Measurements from ENCODE around the gene ABLIM2. TPM values are rescaled to one million over a fixed set of nuclear protein-coding genes. Genes with fewer than 3 reads are reported as not detected.

ABLIM2 gene
- total RNA-seq, 1 donor from 2014 or later = 7.5 TPM

GRCh38 chr4:8204576-8205227 lies 46.1 kb upstream of the ABLIM2 start:
- Mint-ChIP-seq H3K36me3 (ENCODE audit: unreplicated experiment) (no peaks in the 10 kb centered on the region), H3K9me3 (ENCODE audit: unreplicated experiment) (peaks cover 10% of the 10 kb centered on the region), H3K27me3 (ENCODE audit: unreplicated experiment) (peaks cover 2% of the 10 kb centered on the region), H3K4me1 (ENCODE audit: low read depth, unreplicated experiment) (peaks cover 12% of the 10 kb centered on the region), H3K27ac (ENCODE audit: unreplicated experiment) (no peak overlapping the region), H3K4me3 (ENCODE audit: unreplicated experiment) (no peak overlapping the region)
- TF ChIP-seq CTCF (IDR thresholded peaks at IDR 0.05; ENCODE audit: partially characterized antibody, unreplicated experiment) = no peak
- no peak for DNase-seq

GRCh38 chr4:8203817-8204216 lies 45.2 kb upstream of the ABLIM2 start:
- Mint-ChIP-seq H3K4me1 (ENCODE audit: low read depth, unreplicated experiment) (peaks cover 10% of the 10 kb centered on the region), H3K27me3 (ENCODE audit: unreplicated experiment) (peaks cover 4% of the 10 kb centered on the region), H3K27ac (ENCODE audit: unreplicated experiment) (no peak overlapping the region), H3K36me3 (ENCODE audit: unreplicated experiment) (no peaks in the 10 kb centered on the region), H3K9me3 (ENCODE audit: unreplicated experiment) (peaks cover 8% of the 10 kb centered on the region), H3K4me3 (ENCODE audit: unreplicated experiment) (no peak overlapping the region)
- DNase-seq = no peak
- TF ChIP-seq CTCF (IDR thresholded peaks at IDR 0.05; ENCODE audit: partially characterized antibody, unreplicated experiment) = no peak

GRCh38 chr4:8203052-8203401 lies 44.4 kb upstream of the ABLIM2 start:
- H3K27ac Mint-ChIP-seq (ENCODE audit: unreplicated experiment) = no peak overlapping the region
- no peak for DNase-seq

GRCh38 chr4:8202108-8203051 lies 43.8 kb upstream of the ABLIM2 start:
- Mint-ChIP-seq H3K4me1 (ENCODE audit: low read depth, unreplicated experiment) (peaks cover 13% of the 10 kb centered on the region), H3K27me3 (ENCODE audit: unreplicated experiment) (peaks cover 6% of the 10 kb centered on the region)

More at GRCh38 chr4:8203052-8203401, 44.4 kb upstream of the ABLIM2 start:
- H3K36me3 Mint-ChIP-seq (ENCODE audit: unreplicated experiment) = no peaks in the 10 kb centered on the region
- H3K4me3 Mint-ChIP-seq (ENCODE audit: unreplicated experiment) = no peak overlapping the region
- TF ChIP-seq CTCF (IDR thresholded peaks at IDR 0.05; ENCODE audit: partially characterized antibody, unreplicated experiment) = no peak
- H3K27me3 Mint-ChIP-seq (ENCODE audit: unreplicated experiment) = peaks cover 6% of the 10 kb centered on the region
- peaks cover 13% of the 10 kb centered on the region for H3K4me1 Mint-ChIP-seq (ENCODE audit: low read depth, unreplicated experiment)
- peaks cover 8% of the 10 kb centered on the region for H3K9me3 Mint-ChIP-seq (ENCODE audit: unreplicated experiment)

More at GRCh38 chr4:8202108-8203051, 43.8 kb upstream of the ABLIM2 start:
- no peak for DNase-seq
- no peak overlapping the region for H3K27ac Mint-ChIP-seq (ENCODE audit: unreplicated experiment)
- no peaks in the 10 kb centered on the region for H3K36me3 Mint-ChIP-seq (ENCODE audit: unreplicated experiment)
- no peak for TF ChIP-seq CTCF (IDR thresholded peaks at IDR 0.05; ENCODE audit: partially characterized antibody, unreplicated experiment)
- peaks cover 8% of the 10 kb centered on the region for H3K9me3 Mint-ChIP-seq (ENCODE audit: unreplicated experiment)
- no peak overlapping the region for H3K4me3 Mint-ChIP-seq (ENCODE audit: unreplicated experiment)
